K562 (cell line): ENCODE results near the gene SERPINF2. TPM values are rescaled to one million over a fixed set of nuclear protein-coding genes. Genes with fewer than 3 reads are reported as not detected.

ENCODE experiments used
- KAT8 ChIP-seq: fragments of 450-650 bp; IDR thresholded peaks from 2 replicates; pipeline ENCODE4 v1.6.1; 2016; ENCODE audit warnings: low read depth, mild to moderate bottlenecking
- MCM3 ChIP-seq: fragments of 450-650 bp; IDR thresholded peaks from 2 replicates; pipeline ENCODE4 v1.6.1; 2016
- TCFL5 ChIP-seq: fragments of 250-450 bp; sonication (Bioruptor Pico); conservative IDR thresholded peaks from 2 replicates; pipeline ENCODE4 v1.6.1; 2021; ENCODE audit warnings: mild to moderate bottlenecking, moderate library complexity, matching md5 sums
- TEAD4 ChIP-seq, 2 experiments: sonication (generic) in 1 of 2; formaldehyde crosslinking in 1 of 2; IDR thresholded peaks; 2 replicates each; pipeline versions ENCODE4 v1.6.1 to v1.8.0; 2012 to 2022; ENCODE audit warnings: borderline replicate concordance in 1 of 2, inconsistent platforms in 1 of 2, low read length in 1 of 2, mild to moderate bottlenecking in 1 of 2, missing genetic modification reagents in 1 of 2
- VEZF1 ChIP-seq: fragments of 200-800 bp; sonication (Bioruptor generic); IDR thresholded peaks from 2 replicates; pipeline ENCODE4 v1.6.1; 2017; ENCODE audit warnings: missing genetic modification characterization, missing compliant biosample characterization
- ZMIZ1 ChIP-seq, 2 experiments: fragments of 150-350 bp in 1 of 2; IDR thresholded peaks; 2 replicates each; pipeline ENCODE4 v1.6.1; 2012 to 2016; ENCODE audit warnings: low read depth in 2 of 2, low read length in 2 of 2, mild to moderate bottlenecking in 1 of 2, moderate library complexity in 1 of 2
- polyA plus RNA-seq, 8 experiments: library from polyadenylated mRNA; depleted of rRNA in 4 of 8; stranded (reverse) in 5 of 8; unstranded in 3 of 8; fragments of >200 nt; fragmentation: Nextera tagmentation in 2 of 8; fragmentation: Illumina TruSeq in 1 of 8; extraction: Ambion mirVana in 2 of 8; extraction: Trizol in 1 of 8; gene quantifications; 2 replicates each; pipeline versions ENCODE4 v1.2.1 to v1.2.3, GENCODE V29; 2011 to 2014; ENCODE audit warnings: inconsistent platforms in 1 of 8, missing spikeins in 1 of 8
- total RNA-seq, 7 experiments: library from RNA; depleted of rRNA in 6 of 7; stranded (reverse); fragments of >200 nt in 6 of 7; fragmentation: Illumina TruSeq in 2 of 7; extraction: Trizol in 2 of 7; gene quantifications; 2 replicates each; pipeline versions ENCODE4 v1.2.1 to v1.2.3, GENCODE V29; 2011 to 2021; ENCODE audit warnings: low replicate concordance in 1 of 7

SERPINF2 gene
- total and polyA plus RNA-seq, 9 of the 15 experiments (the other 6 are each of a cell fraction or from before 2014, with no cell fraction given) = 0.22 TPM; not detected in 8

- no peak for TF ChIP-seq KAT8
- no peak for TF ChIP-seq TCFL5 (CRISPR knock-in tag)
- no peak for TF ChIP-seq TEAD4 (IDR thresholded peaks at IDR 0.05; ENCODE audit: low read length)
- no peak for TF ChIP-seq TEAD4 (CRISPR knock-in tag; IDR thresholded peaks at IDR 0.05; ENCODE audit: borderline replicate concordance)
- TF ChIP-seq VEZF1 (CRISPR knock-in tag) = no peak
- no peak for TF ChIP-seq MCM3
- no peak for TF ChIP-seq ZMIZ1 (IDR thresholded peaks at IDR 0.05; ENCODE audit: low read depth in 2 of 2, low read length in 2 of 2)
- TF ChIP-seq, all 486 proteins: peak for 0
These were observed 33.2 kb upstream of the SERPINF2 start (continued) for GRCh38 chr17:1709403-1709951.
